AG10803 (cell line): ENCODE data around the gene FOXE3.
A peak's percentile ranks its signal among the peaks of the same experiment; 100 is the strongest.

Experiments
- DNase-seq: peaks from one replicate; pipeline ENCODE4 v3.0.0; 2010; ENCODE audit warnings: low read depth
- H3K4me3 ChIP-seq: 2 replicates; pipeline ENCODE4 v1.5.1; 2011; ENCODE audit warnings: mild to moderate bottlenecking, low read length, control low read depth
- TF ChIP-seq, protein P1 (sequence below): conservative IDR thresholded peaks from 2 replicates; pipeline ENCODE4 v1.5.1; 2011; ENCODE audit warnings: mild to moderate bottlenecking, low read length, control low read depth, inconsistent platforms

FOXE3 gene

DNA sequence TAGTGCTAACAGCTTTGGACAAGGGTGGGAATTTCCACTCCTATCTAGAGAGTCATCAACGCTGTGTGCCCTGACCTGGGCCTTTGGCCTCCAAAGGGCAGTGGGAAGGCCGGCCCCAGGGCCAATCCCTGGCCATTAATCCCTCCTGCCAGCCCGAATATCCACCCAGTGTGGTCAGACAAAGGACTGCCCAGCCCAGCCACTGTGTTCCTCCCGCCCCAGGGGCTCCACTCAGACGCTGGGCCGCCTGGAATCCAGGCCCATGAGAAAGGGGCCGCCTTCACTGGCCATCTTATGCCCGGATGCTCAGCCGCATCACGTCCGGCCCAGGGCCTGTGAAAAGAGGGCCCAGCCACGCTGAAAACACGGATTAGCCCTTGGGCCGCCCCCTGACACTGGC, 3.6 kb upstream of the FOXE3 start:
- no peak overlapping the region for H3K4me3 ChIP-seq
- no peak for DNase-seq
- TF ChIP-seq, protein P1, sequence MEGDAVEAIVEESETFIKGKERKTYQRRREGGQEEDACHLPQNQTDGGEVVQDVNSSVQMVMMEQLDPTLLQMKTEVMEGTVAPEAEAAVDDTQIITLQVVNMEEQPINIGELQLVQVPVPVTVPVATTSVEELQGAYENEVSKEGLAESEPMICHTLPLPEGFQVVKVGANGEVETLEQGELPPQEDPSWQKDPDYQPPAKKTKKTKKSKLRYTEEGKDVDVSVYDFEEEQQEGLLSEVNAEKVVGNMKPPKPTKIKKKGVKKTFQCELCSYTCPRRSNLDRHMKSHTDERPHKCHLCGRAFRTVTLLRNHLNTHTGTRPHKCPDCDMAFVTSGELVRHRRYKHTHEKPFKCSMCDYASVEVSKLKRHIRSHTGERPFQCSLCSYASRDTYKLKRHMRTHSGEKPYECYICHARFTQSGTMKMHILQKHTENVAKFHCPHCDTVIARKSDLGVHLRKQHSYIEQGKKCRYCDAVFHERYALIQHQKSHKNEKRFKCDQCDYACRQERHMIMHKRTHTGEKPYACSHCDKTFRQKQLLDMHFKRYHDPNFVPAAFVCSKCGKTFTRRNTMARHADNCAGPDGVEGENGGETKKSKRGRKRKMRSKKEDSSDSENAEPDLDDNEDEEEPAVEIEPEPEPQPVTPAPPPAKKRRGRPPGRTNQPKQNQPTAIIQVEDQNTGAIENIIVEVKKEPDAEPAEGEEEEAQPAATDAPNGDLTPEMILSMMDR, result no peak

DNA sequence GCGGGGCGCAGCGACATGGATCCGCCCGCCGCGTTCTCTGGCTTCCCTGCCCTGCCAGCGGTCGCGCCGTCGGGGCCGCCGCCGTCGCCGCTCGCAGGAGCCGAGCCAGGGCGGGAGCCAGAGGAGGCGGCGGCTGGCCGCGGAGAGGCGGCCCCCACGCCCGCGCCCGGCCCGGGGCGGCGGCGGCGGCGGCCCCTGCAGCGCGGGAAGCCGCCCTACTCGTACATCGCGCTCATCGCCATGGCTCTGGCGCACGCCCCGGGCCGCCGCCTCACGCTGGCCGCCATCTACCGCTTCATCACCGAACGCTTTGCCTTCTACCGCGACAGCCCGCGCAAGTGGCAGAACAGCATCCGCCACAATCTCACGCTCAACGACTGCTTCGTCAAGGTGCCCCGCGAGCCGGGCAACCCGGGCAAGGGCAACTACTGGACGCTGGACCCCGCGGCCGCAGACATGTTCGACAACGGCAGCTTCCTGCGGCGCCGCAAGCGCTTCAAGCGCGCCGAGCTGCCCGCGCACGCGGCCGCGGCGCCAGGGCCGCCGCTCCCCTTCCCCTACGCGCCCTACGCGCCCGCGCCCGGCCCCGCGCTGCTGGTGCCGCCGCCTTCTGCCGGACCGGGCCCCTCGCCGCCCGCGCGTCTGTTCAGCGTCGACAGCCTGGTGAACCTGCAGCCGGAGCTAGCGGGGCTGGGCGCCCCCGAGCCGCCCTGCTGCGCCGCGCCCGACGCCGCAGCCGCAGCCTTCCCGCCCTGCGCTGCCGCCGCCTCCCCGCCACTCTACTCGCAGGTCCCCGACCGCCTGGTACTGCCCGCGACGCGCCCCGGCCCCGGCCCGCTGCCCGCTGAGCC, 459 bp downstream of the FOXE3 start:
- peak overlapping the region; percentile 39 for H3K4me3 ChIP-seq
- no peak for DNase-seq
- TF ChIP-seq, protein P1, result no peak

DNA sequence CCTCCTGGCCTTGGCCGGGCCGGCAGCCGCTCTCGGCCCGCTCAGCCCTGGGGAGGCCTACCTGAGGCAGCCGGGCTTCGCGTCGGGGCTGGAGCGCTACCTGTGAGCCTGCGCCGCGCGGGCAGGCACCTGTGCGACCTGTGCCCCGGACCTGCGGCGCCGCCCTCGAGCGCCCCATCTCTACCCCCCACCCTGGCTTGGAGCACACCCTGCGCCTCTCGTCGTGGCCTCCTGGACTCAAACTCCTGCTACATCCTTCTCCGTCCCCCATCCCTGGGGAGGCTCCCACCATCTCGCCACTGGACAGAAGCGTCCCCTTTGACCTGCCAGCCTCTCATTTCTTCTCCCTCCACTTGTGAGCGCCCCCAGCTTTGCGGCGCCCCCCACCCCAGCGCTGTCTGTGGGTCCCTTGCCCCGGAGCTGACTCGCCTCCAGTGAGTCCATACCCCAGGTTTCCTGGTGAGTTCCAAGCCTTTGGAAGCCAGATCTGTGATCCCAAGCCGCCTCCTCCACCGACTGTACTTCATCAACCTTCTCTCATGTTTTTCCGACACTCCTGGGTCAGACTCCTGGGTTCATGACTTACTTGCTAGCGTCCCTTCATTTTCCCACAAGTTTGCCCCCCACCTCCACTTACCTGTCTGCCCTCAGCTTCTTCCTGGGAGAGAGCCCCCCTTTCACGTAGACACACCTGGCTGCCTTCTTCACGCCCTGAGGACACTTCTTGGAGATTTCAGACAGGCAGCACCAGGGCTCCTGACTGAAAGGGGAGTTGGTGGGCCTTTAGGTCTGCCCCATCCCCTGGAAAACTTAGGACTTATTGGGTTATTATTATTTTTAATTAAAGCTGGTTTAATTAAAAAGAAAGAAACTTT, 1.3 kb downstream of the FOXE3 start:
- DNase-seq, result no peak
- H3K4me3 ChIP-seq, result no peak overlapping the region
- TF ChIP-seq, protein P1, result no peak

DNA sequence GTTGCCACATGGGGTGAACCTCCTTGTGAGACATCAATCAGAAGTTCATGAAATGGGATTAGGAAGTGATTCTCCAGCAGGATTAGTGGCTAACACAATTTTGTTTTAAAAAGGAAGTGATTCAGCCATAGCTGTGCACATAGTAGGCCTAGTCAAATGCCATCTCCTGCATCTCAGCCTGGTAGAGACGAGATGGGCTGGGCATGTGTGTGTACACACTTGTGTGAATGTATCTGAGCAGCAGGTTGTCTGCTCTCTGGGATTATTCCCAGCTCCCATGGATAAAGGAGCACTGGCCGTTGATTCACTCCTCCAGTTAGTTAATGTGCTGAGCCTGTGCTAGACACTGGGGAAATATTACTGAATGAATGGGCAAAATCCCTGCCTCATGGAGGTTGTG, 2.0 kb downstream of the FOXE3 start:
- H3K4me3 ChIP-seq, result no peak overlapping the region
- TF ChIP-seq, protein P1, result no peak
- DNase-seq, result no peak

DNA sequence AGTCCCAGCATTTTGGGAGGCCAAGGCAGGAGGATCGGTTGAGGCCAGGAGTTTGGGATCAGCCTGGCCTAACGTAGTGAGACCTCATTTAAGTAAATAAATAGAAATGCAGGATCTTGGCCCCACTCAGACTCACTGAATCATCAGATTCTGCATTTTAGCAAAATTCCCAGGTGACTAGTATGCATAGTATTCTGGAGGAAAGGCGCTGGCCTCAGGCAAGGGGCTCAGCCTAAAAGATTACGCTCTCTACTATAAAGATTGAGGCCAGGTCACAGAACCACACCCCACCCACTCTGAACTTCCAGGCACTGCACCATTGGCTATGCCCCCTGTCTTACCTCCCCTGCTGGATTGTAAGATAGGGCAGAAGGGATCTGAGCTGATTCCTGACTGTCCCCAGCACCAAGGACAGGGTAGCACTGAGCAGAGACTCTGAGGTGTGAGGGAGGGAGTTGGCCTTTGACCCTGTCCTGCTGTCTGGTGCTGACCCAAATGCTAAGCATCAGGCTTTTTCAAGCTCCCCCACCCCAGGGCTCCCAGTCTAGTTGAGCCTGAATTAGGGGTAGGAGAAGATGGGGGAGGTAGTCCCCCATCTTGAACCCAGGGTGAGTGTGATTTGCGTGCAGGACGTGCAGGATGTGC, 2.7 kb downstream of the FOXE3 start:
- TF ChIP-seq, protein P1, result no peak
- no peak for DNase-seq
- no peak overlapping the region for H3K4me3 ChIP-seq

DNA sequence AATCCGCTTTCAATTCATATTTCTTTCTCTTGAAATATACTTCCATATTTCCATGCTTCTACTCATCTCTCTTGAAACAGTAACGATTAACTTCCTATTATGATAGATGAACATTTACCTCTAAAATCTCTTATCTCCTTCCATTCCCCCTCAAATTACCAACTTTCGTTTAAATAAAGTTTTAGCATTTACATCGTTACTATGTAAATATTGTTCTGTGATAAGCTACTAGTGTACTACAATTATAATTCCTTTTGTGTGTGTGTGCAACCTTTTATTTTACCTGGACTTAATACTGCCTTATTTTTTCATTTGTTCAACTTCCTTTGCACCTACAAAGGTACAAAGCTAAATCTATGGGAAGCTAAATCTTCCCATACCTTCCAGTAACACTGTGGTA, 4.5 kb downstream of the FOXE3 start:
- no peak overlapping the region for H3K4me3 ChIP-seq
- TF ChIP-seq, protein P1, result no peak
- no peak for DNase-seq
